Measurements from ENCODE around the gene LIPG.

Gene LIPG

DNA sequence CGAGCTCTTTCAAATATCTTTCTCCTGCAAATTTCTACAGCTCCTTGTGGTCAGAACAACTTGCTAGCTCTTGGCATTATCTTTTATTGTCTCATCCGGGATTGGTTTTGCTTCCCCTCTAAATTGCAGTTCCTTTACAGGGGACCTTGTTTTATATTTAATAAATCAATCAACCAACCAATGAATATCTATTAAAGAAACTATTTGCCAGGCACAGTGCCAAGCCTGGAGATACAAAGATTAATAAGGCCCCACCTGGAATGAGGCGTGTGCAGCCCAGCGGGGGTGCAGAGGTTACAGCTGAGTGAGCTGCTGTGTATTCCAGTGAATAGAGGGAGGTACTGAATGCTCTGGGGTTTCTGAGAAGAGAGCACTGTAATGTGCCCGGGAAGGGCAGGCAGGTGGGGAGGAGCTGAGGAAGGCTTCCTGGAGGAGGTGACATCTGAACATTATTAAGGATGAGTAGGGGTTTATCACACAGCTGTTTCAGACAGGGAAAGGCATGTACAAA, 51.8 kb downstream of the LIPG start:
- peak; percentile 74 for DNase-seq

DNA sequence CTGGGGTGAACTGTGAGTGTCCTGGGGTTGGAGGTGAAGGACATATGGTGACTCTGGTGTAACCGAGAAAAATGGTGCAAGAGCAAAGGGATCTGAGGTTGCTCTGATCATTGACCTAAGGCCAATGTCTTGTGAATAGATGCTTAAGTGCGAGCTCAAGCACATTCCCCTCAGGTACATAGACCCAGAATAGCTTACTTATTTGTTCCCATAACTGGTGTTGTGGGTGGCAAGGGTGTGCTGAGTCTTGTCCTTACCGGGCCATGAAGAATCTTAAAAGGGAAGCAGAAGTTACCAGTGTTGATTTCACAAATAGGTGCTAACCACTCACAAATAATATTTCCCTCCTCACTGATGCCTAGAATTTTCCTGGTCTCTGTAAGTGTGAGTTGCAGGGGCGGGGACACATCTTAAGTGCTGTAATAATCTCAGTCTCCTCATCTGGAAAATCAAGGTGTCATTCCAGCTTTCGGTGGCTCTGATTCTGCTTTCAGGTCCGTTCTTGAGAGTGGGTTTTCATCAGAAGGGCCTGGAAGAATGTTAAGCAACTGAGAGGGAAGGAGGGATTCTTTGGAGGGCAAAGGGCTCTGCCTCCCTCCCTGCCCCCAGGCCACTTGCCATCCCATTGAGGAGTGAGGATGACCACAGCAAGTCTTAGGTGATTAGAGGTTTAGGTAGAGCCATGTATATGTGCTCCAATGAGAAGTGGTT, 54.9 kb downstream of the LIPG start:
- DNase-seq = no peak

- no peak for DNase-seq
Measured at GRCh38 chr18:49617329-49617695, 55.5 kb downstream of the LIPG start.

- no peak for DNase-seq
Measured at GRCh38 chr18:49617865-49618264, 56.0 kb downstream of the LIPG start.

DNA sequence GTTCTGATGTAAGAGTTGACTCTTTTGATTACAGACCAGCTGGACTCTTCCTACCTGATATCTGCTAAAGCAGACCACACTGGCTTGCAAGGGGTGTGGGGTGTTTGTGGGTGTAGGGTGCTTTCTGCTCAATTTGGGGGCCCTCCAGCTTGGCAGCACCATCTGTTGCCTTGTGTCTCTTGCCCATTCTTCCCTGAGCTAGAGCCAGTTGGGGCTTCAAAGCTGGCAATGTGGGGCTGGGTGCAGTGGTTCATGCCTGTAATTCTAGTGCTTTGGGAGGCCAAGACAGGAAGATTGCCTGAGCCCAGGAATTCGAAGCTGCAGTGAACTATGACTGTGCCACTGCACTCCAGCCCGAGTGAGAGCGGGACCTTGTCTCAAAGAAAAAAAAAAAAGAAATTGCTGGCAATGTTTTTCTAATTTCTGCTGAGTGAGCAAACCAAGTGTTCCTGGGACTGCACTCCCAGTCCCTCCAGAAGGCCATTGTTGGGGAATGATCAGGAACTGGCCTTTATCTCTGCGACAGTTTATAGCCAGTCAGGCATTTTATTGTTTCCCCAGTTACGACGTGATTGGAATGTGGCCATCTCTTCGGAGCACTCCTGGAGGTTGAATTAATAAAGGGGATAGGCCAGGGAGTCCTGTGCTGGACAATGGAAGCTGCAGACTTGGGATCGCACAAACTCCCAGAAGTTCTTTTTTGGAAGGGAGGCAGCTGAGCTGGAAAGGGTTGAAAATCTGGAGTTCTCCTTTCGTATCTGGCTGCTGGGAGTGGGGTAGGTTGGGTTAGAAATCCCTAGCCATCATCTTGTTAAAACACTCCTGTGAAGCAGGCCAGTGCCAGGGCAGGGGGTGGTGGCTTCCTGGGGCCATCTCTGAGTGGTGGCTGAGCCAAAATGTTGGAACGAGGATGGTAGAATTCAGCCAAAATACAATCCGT, 57.2 kb downstream of the LIPG start:
- DNase-seq = no peak

DNA sequence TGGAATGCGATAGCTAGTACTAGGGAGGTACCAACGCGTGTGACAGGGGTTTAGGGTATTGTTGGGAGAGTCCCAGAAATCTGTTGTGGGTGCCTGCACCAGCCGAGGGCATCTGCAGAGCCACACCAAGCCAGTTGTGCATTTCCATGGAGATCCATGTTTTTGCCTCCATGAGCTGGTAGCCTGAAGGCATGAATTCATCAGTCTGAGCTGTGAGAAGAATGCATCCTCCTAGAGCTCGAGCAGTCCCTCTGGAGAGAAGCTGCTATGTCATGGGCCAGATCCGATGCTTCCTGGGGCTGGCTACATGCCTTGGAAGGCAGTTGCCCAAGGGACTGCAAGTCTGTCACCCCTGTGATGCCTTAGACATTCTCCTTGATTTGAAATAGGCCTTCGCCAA, 57.9 kb downstream of the LIPG start:
- DNase-seq = no peak

DNA sequence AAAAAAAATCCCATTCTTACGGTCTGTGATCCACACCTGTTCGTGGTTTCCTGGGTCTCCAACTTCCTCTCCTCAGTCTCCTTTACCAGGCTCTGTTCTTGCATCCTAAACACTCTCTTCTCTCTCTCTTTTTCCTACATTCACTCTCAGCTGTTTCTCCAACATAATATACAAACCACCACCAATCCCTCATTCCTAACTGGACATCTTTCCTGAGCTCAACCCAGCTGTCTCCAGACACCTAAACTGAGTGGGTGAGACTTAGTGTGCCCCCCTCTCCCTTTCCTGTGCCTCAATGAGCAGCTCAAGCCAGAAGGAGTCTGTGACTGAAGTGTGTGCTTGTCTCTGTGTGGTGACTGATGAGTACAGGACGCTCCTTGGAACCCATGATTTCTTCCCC, 59.4 kb downstream of the LIPG start:
- DNase-seq = no peak

DNA sequence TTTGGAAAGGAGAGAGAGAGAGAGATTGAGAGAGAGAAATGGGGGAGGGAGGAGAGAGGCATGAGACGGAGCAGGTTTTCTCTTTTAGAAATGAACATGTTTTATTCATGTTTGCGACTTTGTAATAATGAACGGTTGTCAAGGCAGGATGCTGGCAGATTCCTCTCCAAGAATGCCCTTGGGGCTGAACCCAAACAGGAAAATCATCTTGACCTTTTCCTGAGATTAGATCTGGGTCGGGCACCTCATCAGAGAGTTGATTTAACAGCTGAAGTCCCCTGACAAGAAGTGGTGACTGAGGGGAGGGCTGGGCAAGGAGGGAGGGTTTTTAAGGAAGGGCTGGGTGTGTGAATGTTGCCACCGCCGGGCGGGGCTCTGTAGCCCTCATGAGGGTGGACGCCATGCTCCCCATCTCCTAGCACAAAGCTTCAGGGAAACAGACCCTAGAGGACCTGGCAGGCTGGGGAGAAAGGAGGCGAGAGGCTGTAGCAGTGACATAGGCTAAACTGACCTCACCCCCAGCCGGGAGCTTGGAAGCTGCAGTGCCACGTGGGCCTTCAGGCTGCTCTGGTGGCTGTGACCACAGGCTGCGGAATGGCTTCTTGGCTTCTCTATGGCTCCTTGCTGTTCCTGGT, 60.0 kb downstream of the LIPG start:
- no peak for DNase-seq

- no peak for DNase-seq
Measured at GRCh38 chr18:49623571-49623970, 61.7 kb downstream of the LIPG start.

DNA sequence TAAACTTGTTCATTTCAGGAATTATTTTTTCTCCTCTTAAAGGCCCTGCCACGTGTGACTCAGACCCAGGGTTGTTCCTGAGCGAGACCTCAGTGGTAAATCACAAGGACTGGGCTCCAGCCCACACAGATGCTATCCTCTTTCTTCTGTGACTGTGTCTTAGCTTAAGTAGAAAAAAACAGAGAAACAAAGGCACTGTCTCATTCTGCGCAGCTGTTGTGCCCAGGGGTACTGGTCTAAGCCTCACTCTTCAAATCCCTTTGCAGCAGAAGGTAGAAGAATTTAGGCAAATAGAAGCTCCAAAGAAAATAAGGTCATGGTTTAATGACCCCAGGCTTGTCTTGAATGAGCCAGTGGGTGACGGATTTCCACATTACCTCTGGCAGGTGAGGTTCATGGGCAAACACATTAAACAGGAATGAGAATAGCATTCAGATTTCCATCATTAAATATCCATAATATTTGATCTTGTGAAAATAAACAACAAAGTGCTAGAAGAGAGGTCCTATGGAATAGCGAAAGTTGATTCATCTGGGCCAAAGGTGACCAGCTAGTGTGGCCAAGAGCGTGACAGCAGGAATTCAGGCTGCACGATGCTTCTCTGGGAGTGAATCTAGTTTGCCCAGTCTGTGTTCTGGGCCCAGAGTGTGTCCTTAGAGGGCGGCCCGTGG, 63.3 kb downstream of the LIPG start:
- no peak for DNase-seq

DNA sequence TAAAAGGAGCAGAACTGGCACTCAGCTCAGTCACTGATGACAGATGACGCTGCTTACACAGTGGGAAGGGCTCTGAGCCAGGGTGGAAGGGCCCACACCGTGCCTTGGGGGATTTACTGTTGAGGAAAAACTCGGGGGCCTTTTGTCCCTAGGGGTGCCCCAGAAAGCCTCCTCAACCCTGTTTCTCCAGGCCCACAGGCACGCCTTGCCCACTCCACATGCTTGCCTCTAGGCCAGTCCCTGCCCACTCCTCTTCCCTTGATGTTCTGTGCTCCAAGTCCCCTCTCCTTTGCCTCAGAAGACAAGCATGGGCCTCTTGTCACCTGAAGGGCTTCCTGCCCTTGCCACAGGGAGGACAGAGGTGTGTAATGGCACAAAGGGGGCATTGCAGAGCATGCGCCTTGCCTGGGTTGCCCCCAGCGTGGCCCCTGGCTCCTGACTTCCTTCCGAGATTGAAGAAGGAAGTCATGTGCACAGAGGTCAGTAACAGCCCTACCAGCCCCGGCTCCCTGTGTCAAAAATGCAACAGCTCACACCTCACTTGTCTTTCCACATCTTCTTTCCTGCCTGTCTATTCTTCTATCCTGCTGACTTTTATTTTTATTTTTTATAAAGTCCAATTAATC, 65.1 kb downstream of the LIPG start:
- DNase-seq = no peak

DNA sequence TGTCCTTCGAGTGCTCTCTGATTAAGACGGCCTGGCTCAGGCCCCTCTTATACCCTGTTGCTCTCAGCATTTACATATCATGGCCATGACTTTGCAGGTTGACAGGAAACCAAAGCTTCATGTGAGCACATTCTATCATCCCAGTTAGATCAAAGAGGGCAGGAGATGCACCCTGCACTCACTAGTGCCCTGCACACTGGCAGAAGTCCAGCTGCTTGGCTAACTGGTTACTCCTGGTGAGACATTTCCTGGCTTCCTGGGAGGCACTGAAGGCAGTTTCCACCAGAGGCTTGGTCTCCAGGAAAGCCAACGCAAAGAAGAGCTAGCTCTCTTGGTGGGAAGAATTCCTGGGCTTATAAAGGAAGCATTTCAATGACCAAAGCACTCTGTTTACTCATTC, 66.3 kb downstream of the LIPG start:
- no peak for DNase-seq

DNA sequence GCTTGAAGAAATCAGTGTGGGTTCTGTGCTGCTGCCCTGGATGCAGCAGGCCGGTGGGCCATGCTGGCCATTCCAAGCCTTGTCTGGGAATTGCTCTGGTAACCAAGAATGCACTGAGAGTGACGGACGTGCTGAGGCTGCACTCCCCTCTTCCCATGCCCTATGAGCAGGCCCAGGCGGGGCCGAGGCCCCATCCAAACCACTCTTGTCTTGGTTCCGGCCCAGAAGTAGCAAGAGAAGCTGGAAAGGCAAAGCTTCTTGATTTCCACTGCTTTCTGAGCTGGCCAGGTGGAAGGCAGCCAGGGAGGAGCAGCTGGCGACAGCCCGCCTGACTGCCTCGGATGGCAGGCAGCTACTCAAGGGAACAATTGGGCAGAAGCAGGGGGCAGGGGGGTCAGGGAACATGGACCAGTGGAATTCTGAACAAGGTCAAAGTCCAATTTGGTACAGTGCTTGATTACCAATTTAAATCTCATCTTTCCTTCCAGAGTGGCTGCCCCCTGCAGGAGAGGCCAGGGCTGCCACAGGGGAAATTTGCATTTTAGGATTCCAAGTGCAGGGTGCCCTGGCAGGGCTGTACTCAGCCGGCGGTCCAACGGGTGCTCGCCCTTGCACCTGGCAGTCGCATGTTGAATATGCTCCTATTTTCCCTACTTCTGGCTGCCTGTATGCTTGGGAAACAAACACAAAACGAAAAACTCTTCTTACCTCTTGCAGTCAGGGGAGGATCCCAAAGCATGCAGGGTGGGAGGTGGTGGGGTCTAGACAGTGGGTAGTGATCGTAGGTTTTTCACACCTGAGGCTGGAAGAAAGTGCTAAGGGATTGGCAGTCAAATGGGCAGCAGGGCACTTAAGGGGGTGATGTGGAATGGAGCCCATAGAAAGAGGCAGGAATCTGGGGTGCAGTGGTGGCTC, 67.3 kb downstream of the LIPG start:
- DNase-seq = no peak

GRCh38 chr18:49630246-49630699, 68.4 kb downstream of the LIPG start:
- DNase-seq = no peak

DNA sequence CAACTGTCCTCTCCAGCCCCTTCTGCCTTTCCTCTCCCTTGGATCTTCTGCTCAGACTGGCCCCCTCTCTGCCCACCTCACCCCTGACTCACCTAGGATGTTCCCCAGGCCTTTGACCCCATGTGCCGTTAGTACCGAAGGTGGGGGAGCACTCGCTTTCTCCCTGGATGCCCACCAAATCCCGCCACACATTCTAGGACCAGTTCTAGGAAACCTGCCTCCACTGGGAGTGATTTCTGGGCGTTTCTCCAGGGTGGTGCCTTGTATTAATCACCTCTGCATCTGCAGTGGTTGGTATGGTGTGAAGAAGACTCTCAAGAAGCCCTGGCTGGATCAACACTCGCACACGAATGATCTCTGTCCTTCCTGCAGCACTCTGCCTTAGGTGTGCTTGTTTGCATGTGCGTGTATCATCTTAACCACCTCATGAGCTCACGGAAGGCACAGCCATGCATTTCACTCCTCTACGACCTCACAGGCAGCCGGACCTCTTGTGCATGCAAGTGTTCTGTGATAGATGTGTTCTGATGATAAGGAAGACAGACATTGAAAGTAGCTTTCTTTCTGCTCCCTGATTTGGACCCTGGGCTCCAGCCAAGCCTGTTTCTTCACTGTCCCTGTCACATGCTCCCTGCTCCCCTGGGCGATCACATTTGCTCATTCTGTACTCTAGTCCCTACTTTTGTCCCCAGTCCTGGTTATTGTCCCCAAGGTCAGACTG, 69.4 kb downstream of the LIPG start:
- DNase-seq = no peak

GRCh38 chr18:49632588-49632987, 70.7 kb downstream of the LIPG start:
- DNase-seq = no peak

DNA sequence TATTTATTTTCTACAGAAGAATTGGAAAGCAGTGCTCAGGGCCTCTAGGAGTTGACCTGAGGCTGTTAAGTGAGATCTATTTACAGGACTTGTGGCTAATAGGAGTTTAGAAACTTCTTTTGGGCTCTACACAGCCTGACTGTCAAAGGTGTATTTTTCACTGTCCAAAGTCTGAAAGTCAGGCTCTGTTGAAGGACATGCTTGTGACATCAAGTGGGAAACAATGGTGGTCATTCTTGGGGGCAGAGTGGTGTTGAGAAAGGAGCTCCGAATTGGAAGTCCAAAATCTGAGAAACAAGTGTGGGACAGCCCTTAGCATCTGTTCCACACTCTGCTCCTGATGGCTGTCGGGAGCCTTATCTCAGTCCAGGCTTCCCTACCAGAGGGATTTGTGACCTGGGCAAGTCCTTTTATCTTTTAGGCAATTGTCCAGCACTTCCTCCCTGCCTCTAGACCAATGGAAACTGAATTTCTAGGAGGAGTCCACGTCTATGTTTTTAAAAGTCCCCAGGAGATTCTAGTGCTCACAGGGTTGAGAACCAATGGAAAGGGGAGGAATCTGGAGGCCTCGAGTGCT, 76.4 kb downstream of the LIPG start:
- DNase-seq = no peak

DNA sequence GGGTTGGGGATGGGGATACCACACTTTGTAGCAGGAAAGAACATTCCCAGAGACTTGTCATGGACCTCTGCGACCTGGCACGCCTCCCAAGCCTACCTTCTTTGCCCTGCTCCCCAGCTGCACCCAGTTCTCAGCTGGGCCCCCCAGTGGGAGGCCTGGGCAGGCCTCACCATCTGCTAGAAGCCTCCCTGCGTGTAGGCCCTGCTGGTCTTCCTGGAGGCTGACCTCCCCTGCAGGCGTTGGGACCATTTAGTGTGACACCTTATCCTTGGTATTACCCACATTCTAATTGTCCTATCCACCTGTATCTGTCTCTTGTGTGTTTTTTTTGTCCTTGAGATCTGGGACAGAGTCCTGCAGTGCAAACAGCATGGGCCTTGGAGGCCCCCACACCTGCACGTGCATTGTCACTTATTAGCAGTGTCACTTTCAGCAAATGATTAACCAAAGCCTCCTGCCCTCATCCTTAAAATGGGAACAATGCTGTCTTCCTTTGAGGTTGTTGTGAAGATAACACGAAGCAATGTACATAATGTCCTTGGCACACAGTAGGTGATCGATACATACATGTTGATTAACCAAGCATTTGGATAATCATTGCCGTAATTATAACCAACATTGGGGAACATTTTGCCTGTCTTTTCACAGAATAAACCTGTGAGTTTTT, 77.2 kb downstream of the LIPG start:
- no peak for DNase-seq

- no peak for DNase-seq
Measured at GRCh38 chr18:49639643-49640391, 78.0 kb downstream of the LIPG start.

Measured in NCI-H345 (cell line).